Cardiac muscle cell (in vitro differentiated cells and primary cell): ENCODE results near the gene PSD2. TPM values are rescaled to one million over a fixed set of nuclear protein-coding genes. Genes with fewer than 3 reads are reported as not detected.
"Not testable (repeated sequence)": the region's sequence is repeated elsewhere in the genome, so short reads cannot be mapped to it uniquely, and the experiment has no call there.

Experiments used
- DNase-seq, 2 donors: peaks; one replicate each; pipeline versions ENCODE4 v3.0.0 to v3.0.0-alpha.2; 2010 to 2017; ENCODE audit warnings: low read depth in 1 of 2, low spot score in 1 of 2
- H3K27ac ChIP-seq: fragments of 200-600 bp; sonication (generic); 2 replicates; pipeline ENCODE4 v1.5.1; 2016
- H3K27me3 ChIP-seq: fragments of 200-600 bp; sonication (generic); 2 replicates; pipeline ENCODE4 v1.6.0; 2016; ENCODE audit warnings: control low read depth
- H3K36me3 ChIP-seq: fragments of 200-600 bp; sonication (generic); 2 replicates; pipeline ENCODE4 v1.5.1; 2016; ENCODE audit warnings: control low read depth
- H3K4me1 ChIP-seq: fragments of 200-600 bp; sonication (generic); 2 replicates; pipeline ENCODE4 v1.8.1; 2017; ENCODE audit warnings: low read depth, mild to moderate bottlenecking, mixed run types
- H3K4me3 ChIP-seq: fragments of 200-600 bp; sonication (generic); 2 replicates; pipeline ENCODE4 v1.5.1; 2016; ENCODE audit warnings: mild to moderate bottlenecking
- H3K9me3 ChIP-seq: fragments of 200-600 bp; sonication (generic); 2 replicates; pipeline ENCODE4 v1.5.1; 2017; ENCODE audit warnings: low read depth, mild to moderate bottlenecking, control low read depth
- CTCF ChIP-seq: IDR thresholded peaks from 2 replicates; pipeline ENCODE4 v1.5.1; 2012; ENCODE audit warnings: low read depth, mild to moderate bottlenecking, low read length
- polyA plus RNA-seq: library from polyadenylated mRNA; unstranded; fragments of >200 nt; fragmentation: Nextera tagmentation; extraction: Ambion mirVana; gene quantifications from 2 replicates; pipeline ENCODE4 v1.2.1, GENCODE V29; 2016
- total RNA-seq: library from RNA; depleted of rRNA; stranded (reverse); fragments of >200 nt; gene quantifications from 2 replicates; pipeline ENCODE4 v1.2.3, GENCODE V29; 2016

PSD2 gene
- total and polyA plus RNA-seq, 2 experiments from 2014 or later, result 0.04 to 0.48 TPM

GRCh38 chr5:139789116-139789844 lies 6.3 kb upstream of the PSD2 start:
- Histone ChIP-seq H3K4me3 (no peak overlapping the region), H3K9me3 (no peaks in the 10 kb centered on the region), H3K27me3 (peaks cover 51% of the 10 kb centered on the region), H3K4me1 (no peaks in the 10 kb centered on the region), H3K27ac (no peak overlapping the region), H3K36me3 (no peaks in the 10 kb centered on the region)
- no peak for TF ChIP-seq CTCF
- DNase-seq, result no peak

GRCh38 chr5:139789845-139790189 lies 5.8 kb upstream of the PSD2 start:
- Histone ChIP-seq H3K9me3 (no peaks in the 10 kb centered on the region), H3K36me3 (no peaks in the 10 kb centered on the region), H3K4me1 (no peaks in the 10 kb centered on the region), H3K4me3 (no peak overlapping the region), H3K27me3 (peaks cover 56% of the 10 kb centered on the region), H3K27ac (no peak overlapping the region)
- TF ChIP-seq CTCF, result no peak
- no peak for DNase-seq

GRCh38 chr5:139792218-139792617 lies 3.4 kb upstream of the PSD2 start:
- DNase-seq, result peak in 1 of 2 donors; percentile 21
- H3K27me3 ChIP-seq, result peaks cover 69% of the 10 kb centered on the region

DNA sequence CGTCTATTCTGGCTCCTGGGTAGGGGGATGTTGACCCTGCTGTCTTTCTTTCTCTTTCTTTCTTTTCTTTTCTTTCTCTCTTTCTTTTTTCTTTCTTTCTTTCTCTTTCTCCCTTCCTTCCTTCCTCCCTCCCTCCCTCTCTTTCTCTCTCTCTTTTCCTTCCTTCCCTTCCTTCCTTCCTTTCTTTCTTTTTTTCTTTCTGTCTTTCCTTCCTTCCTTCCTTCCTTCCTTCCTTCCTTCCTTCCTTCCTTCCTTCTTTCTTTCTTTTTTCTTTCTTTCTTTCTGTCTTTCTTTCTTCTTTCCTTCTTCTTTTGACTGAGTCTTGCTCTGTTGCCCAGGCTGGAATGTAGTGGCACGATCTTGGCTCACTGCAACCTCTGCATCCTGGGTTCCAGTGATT lies 3.0 kb upstream of the PSD2 start:
- not testable (repeated sequence) for H3K9me3 ChIP-seq, H3K27ac ChIP-seq, DNase-seq, H3K4me3 ChIP-seq, H3K36me3 ChIP-seq, H3K4me1 ChIP-seq
- H3K27me3 ChIP-seq, result peaks cover 73% of the 10 kb centered on the region

More at GRCh38 chr5:139792218-139792617, 3.4 kb upstream of the PSD2 start:
- Histone ChIP-seq H3K4me1 (no peaks in the 10 kb centered on the region), H3K36me3 (no peaks in the 10 kb centered on the region), H3K4me3 (no peak overlapping the region), H3K9me3 (no peaks in the 10 kb centered on the region), H3K27ac (no peak overlapping the region)
- TF ChIP-seq CTCF, result no peak

GRCh38 chr5:139794067-139794846 lies 1.4 kb upstream of the PSD2 start:
- Histone ChIP-seq H3K27me3 (peaks cover 86% of the 10 kb centered on the region), H3K27ac (no peak overlapping the region), H3K4me3 (no peak overlapping the region), H3K9me3 (no peaks in the 10 kb centered on the region), H3K36me3 (no peaks in the 10 kb centered on the region), H3K4me1 (no peaks in the 10 kb centered on the region)
- no peak for DNase-seq
- TF ChIP-seq CTCF, result no peak
